Keratinocyte (primary cell): Measurements from ENCODE around the gene SYNJ1. TPM values are rescaled to one million over a fixed set of nuclear protein-coding genes. Genes with fewer than 3 reads are reported as not detected.
"Not testable (repeated sequence)": the region's sequence is repeated elsewhere in the genome, so short reads cannot be mapped to it uniquely, and the experiment has no call there.

ENCODE experiments used
- DNase-seq: peaks from one replicate; pipeline ENCODE4 v3.0.0-alpha.2; 2011; ENCODE audit warnings: low read depth, missing footprints, low spot score
- FAIRE-seq: peaks from 2 replicates; lab custom pipeline; 2011; peaks lifted over from hg19 to GRCh38; lab: Jason Lieb, UNC
- H2AFZ ChIP-seq: 2 replicates; pipeline ENCODE4 v1.6.0; 2012; ENCODE audit warnings: low read length, control low read depth, inconsistent platforms; ENCODE audit not compliant: control insufficient read depth
- H3K27ac ChIP-seq: 2 replicates; pipeline ENCODE4 v1.5.1; 2011; ENCODE audit warnings: low read length; ENCODE audit not compliant: control insufficient read depth, insufficient read depth
- H3K27me3 ChIP-seq: 3 replicates; pipeline ENCODE4 v1.6.0; 2011; ENCODE audit warnings: low read length; ENCODE audit not compliant: control insufficient read depth, insufficient read depth; ENCODE audit errors: extremely low read depth
- H3K36me3 ChIP-seq, 2 experiments: 2 replicates in 1 of 2; 3 replicates in 1 of 2; pipeline ENCODE4 v1.5.1; 2011; ENCODE audit warnings: low read length in 2 of 2, mild to moderate bottlenecking in 1 of 2; ENCODE audit not compliant: control insufficient read depth in 2 of 2, insufficient read depth in 2 of 2; ENCODE audit errors: extremely low read depth in 1 of 2
- H3K4me1 ChIP-seq: 3 replicates; pipeline ENCODE4 v1.5.1; 2011; ENCODE audit warnings: low read length; ENCODE audit not compliant: control insufficient read depth, insufficient read depth; ENCODE audit errors: extremely low read depth
- H3K4me2 ChIP-seq: 3 replicates; pipeline ENCODE4 v1.6.0; 2011; ENCODE audit warnings: low read depth, low read length; ENCODE audit not compliant: control insufficient read depth, insufficient read depth; ENCODE audit errors: extremely low read depth
- H3K4me3 ChIP-seq, 3 experiments: fragments of 200-600 bp in 1 of 3; sonication (generic) in 1 of 3; 2 replicates in 2 of 3; 3 replicates in 1 of 3; pipeline ENCODE4 v1.5.1; 2011 to 2016; ENCODE audit warnings: low read length in 3 of 3, mild to moderate bottlenecking in 3 of 3, control low read depth in 2 of 3, inconsistent platforms in 1 of 3, low read depth in 1 of 3, mixed read lengths in 1 of 3, mixed run types in 1 of 3, moderate library complexity in 1 of 3; ENCODE audit not compliant: control insufficient read depth in 2 of 3, insufficient read depth in 2 of 3; ENCODE audit errors: extremely low read depth in 1 of 3
- H3K79me2 ChIP-seq: 2 replicates; pipeline ENCODE4 v1.6.0; 2012; ENCODE audit warnings: low read length; ENCODE audit not compliant: control insufficient read depth, insufficient read depth
- H3K9ac ChIP-seq: 3 replicates; pipeline ENCODE4 v1.6.0; 2011; ENCODE audit warnings: low read length; ENCODE audit not compliant: control insufficient read depth, insufficient read depth; ENCODE audit errors: extremely low read depth
- H3K9me1 ChIP-seq: 3 replicates; pipeline ENCODE4 v1.6.0; 2011; ENCODE audit warnings: low read length; ENCODE audit not compliant: control insufficient read depth, insufficient read depth; ENCODE audit errors: extremely low read depth
- H3K9me3 ChIP-seq: 2 replicates; pipeline ENCODE4 v1.5.1; 2012; ENCODE audit warnings: low read depth, low read length; ENCODE audit not compliant: control insufficient read depth
- H4K20me1 ChIP-seq: 3 replicates; pipeline ENCODE4 v1.6.0; 2011; ENCODE audit warnings: low read length; ENCODE audit not compliant: control insufficient read depth, insufficient read depth; ENCODE audit errors: extremely low read depth
- CTCF ChIP-seq, 3 experiments: IDR thresholded peaks in 1 of 3; conservative IDR thresholded peaks in 1 of 3; optimal IDR thresholded peaks in 1 of 3; 2 replicates in 2 of 3; 3 replicates in 1 of 3; pipeline versions ENCODE3 to v1.5.1; 2011; ENCODE audit warnings: low read length in 3 of 3, mild to moderate bottlenecking in 3 of 3, moderate library complexity in 2 of 3, control low read depth in 1 of 3, inconsistent platforms in 1 of 3; ENCODE audit not compliant: insufficient read depth in 2 of 3; ENCODE audit errors: extremely low read depth in 1 of 3
- EZH2 ChIP-seq: IDR thresholded peaks from one replicate; pipeline ENCODE4 v1.6.1; 2012; ENCODE audit warnings: inconsistent platforms, mild to moderate bottlenecking, low read length, moderate library complexity
- dilution Hi-C: fragments of 300-500 bp; cut with MboI; formaldehyde crosslinking; loops from one replicate; pipeline ENCODE4 v1.7.0; 2020; ENCODE audit warnings: low sequenced_read_pairs; ENCODE audit not compliant: extremely low pct_ligation_motif_present
- polyA plus RNA-seq, 5 experiments: library from polyadenylated mRNA; depleted of rRNA in 3 of 5; stranded (reverse) in 3 of 5; stranded (forward) in 1 of 5; unstranded in 1 of 5; fragments of >200 nt; gene quantifications; 1 replicate in 1 of 5; 2 replicates in 3 of 5; 3 replicates in 1 of 5; pipeline versions ENCODE4 v1.2.1 to v1.2.3, GENCODE V29; 2011 to 2012; ENCODE audit warnings: missing spikeins in 2 of 5, low read depth in 1 of 5, low replicate concordance in 1 of 5

Gene SYNJ1
- polyA plus RNA-seq, 1 donor (not counting 4 experiments of a cell fraction or from before 2014, with no cell fraction given) = 4.9 TPM

- H3K36me3 ChIP-seq, H3K4me3 ChIP-seq, H2AFZ ChIP-seq, H3K79me2 ChIP-seq, DNase-seq, H3K27ac ChIP-seq, dilution Hi-C loops, H3K9me1 ChIP-seq, H4K20me1 ChIP-seq, H3K9me3 ChIP-seq, H3K4me2 ChIP-seq, FAIRE-seq, H3K9ac ChIP-seq, H3K4me1 ChIP-seq, H3K27me3 ChIP-seq: not testable (repeated sequence)
Observed at GRCh38 chr21:32661026-32661782, 66.6 kb downstream of the SYNJ1 start.

- Histone ChIP-seq H3K9me3 (no peaks in the 10 kb centered on the region), H3K4me3 (no peak overlapping the region), H3K27me3 (no peaks in the 10 kb centered on the region), H3K9me1 (no peaks in the 10 kb centered on the region), H3K27ac (no peak overlapping the region), H3K4me2 (no peak overlapping the region), H3K79me2 (no peaks in the 10 kb centered on the region), H2AFZ (no peak overlapping the region), H4K20me1 (no peaks in the 10 kb centered on the region), H3K9ac (no peak overlapping the region), H3K4me1 (no peaks in the 10 kb centered on the region), H3K36me3 (no peaks in the 10 kb centered on the region)
- DNase-seq (no peak), FAIRE-seq (no peak)
- dilution Hi-C loops = no loop called here
- no peak for TF ChIP-seq EZH2
- no peak for TF ChIP-seq CTCF (optimal IDR thresholded peaks at IDR 0.05 in 1 of 3, IDR thresholded peaks at IDR 0.05 in 1 of 3, conservative IDR thresholded peaks at IDR 0.05 in 1 of 3; ENCODE audit: extremely low read depth in 1 of 3, insufficient read depth in 2 of 3, low read length in 3 of 3)
Observed at GRCh38 chr21:32658524-32658923, 69.3 kb downstream of the SYNJ1 start.
